ENCODE results near the gene KIF2C.

DNA sequence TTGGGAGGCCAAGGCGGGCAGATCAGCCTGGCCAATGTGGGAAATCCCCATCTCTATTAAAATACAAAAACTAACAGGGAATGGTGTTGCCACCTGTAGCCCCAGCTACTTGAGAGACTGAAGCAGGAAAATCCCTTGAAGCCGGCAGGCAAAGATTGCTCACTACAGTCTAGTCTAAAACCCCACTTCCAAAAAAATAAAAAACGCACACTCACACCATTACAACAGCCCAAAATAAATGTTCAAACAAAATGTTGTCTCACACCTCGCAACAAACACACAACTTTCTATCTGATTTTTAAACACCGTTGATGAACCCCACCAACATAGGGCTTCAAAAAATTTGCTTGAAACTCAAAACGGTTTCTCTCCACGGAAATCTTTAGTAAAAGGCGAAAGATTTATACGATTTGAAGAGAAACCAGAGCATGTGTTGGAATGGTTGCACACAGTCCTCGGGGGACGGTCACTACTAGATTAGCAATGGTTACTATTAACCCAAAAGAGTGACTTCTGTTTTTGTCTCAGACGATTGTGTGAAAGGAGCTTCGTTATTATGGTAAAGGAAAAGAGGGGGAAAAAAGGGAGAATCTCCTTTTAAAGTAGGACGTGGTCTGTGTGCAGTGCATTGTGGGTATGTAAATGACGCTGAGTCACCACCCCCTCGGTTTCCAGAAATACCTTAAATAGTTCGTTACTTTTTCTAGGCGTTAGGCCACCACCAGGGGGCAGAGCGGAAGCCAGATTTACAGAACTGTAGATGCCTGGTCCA lies 8.7 kb upstream of the KIF2C start, which contains the start of gene RNU5D-1:
- TF ChIP-seq POLR2AphosphoS5 (IDR thresholded peaks at IDR 0.05; ENCODE audit: borderline replicate concordance, low read depth, low read length) (peak; percentile 100), EZH2 (IDR thresholded peaks at IDR 0.05) (no peak), FOXP2 (optimal IDR thresholded peaks at IDR 0.05; ENCODE audit: control extremely low read depth, extremely low read length, insufficient read depth) (no peak)

Data from SK-N-MC (cell line).